Thyroid gland (tissue), 4 donors: ENCODE measurements around the gene PLXNB1. TPM values are rescaled to one million over a fixed set of nuclear protein-coding genes. Genes with fewer than 3 reads are reported as not detected.
A peak's percentile ranks its signal among the peaks of the same experiment; 100 is the strongest.

ENCODE experiments used
- DNase-seq, 2 donors: peaks; one replicate each; pipeline ENCODE4 v3.0.0-alpha.2; 2019
- H3K27ac ChIP-seq, 3 donors: fragments of 200-600 bp; sonication (generic); 1 replicate in 2 of 3; 2 replicates in 1 of 3; pipeline ENCODE4 v1.5.1; 2016 to 2019; ENCODE audit warnings: mild to moderate bottlenecking in 1 of 3, moderate library complexity in 1 of 3
- H3K27me3 ChIP-seq: fragments of 200-600 bp; sonication (generic); one replicate; pipeline ENCODE4 v1.5.1; 2019
- H3K36me3 ChIP-seq, 2 donors: fragments of 200-600 bp; sonication (generic); one replicate each; pipeline ENCODE4 v1.5.1; 2016 to 2019
- H3K4me1 ChIP-seq, 2 donors: fragments of 200-600 bp; sonication (generic); one replicate each; pipeline ENCODE4 v1.5.1; 2017 to 2019
- H3K4me3 ChIP-seq, 3 donors: fragments of 200-600 bp; sonication (generic); replicated peaks in 1 of 3; 1 replicate in 2 of 3; 2 replicates in 1 of 3; pipeline ENCODE4 v1.5.1; 2016; ENCODE audit warnings: mild to moderate bottlenecking in 1 of 3
- H3K9me3 ChIP-seq: fragments of 200-600 bp; sonication (generic); one replicate; pipeline ENCODE4 v1.5.1; 2017
- CTCF ChIP-seq, 6 experiments: fragments of 200-600 bp in 3 of 6; fragments of 450-650 bp in 3 of 6; sonication (generic) in 3 of 6; IDR thresholded peaks; one replicate each; pipeline ENCODE4 v1.5.1; 2016 to 2019; ENCODE audit warnings: antibody characterized with exemption in 6 of 6, mild to moderate bottlenecking in 2 of 6, inconsistent platforms in 1 of 6, moderate library complexity in 1 of 6
- POLR2A ChIP-seq, 2 donors: fragments of 450-650 bp; IDR thresholded peaks; one replicate each; pipeline ENCODE4 v1.6.1; 2017; ENCODE audit warnings: antibody characterized with exemption in 2 of 2, mild to moderate bottlenecking in 2 of 2, moderate library complexity in 1 of 2
- WGBS, 2 donors: methylation state at CpG; one replicate each; pipeline ENCODE4 v1.1.5; 2017; 5-methylcytosine and 5-hydroxymethylcytosine counted together
- intact Hi-C: fragments of 100-400 bp; cut with DNase I; formaldehyde crosslinking; loops from one replicate; pipeline ENCODE4 v1.15.1; 2023
- total RNA-seq, 4 donors: library from RNA; depleted of rRNA; stranded (reverse); fragments of >200 nt; gene quantifications; one replicate each; pipeline ENCODE4 v1.2.3, GENCODE V29; 2016

The PLXNB1 gene
- total RNA-seq, 4 donors from 2014 or later: 126 to 216 (median 138) TPM

GRCh38 chr3:48460517-48460902 lies 30.6 kb upstream of the PLXNB1 start:
- Histone ChIP-seq H3K9me3 (no peaks in the 10 kb centered on the region), H3K4me3 (no peak overlapping the region), H3K27me3 (no peaks in the 10 kb centered on the region), H3K36me3 (peaks cover 31 to 38% of the 10 kb centered on the region in 2 donors), H3K4me1 (peaks cover 6 to 8% of the 10 kb centered on the region in 2 donors), H3K27ac (no peak overlapping the region)
- DNase-seq: no peak
- intact Hi-C loops: loop anchor here (5.0 kb wide), 1 partner anchor 87 kb away; no protein-coding TSS in a partner anchor
- no peak for TF ChIP-seq CTCF (IDR thresholded peaks at IDR 0.05)
- TF ChIP-seq POLR2A (IDR thresholded peaks at IDR 0.05): no peak
- WGBS, 2 donors: 93 to 100% methylated on average over 1 to 2 of the region's 3 CpGs

GRCh38 chr3:48459773-48460516 lies 30.1 kb upstream of the PLXNB1 start:
- DNase-seq: no peak
- WGBS, 2 donors: 65 to 84% methylated on average over 3 to 7 of the region's 7 CpGs
- Histone ChIP-seq H3K36me3 (peaks cover 32 to 38% of the 10 kb centered on the region in 2 donors), H3K27ac (no peak overlapping the region), H3K9me3 (no peaks in the 10 kb centered on the region), H3K4me1 (peaks cover 1 to 4% of the 10 kb centered on the region in 2 donors), H3K4me3 (no peak overlapping the region), H3K27me3 (no peaks in the 10 kb centered on the region)
- intact Hi-C loops: loop anchor here (5.0 kb wide), 1 partner anchor 87 kb away; no protein-coding TSS in a partner anchor
- TF ChIP-seq POLR2A (IDR thresholded peaks at IDR 0.05) (no peak), CTCF (IDR thresholded peaks at IDR 0.05) (no peak)

- no peaks in the 10 kb centered on the region for H3K27me3 ChIP-seq
- H3K36me3 ChIP-seq: peaks cover 38% of the 10 kb centered on the region in 2 donors
- no peak overlapping the region for H3K27ac ChIP-seq
- 96 to 100% methylated on average over 2 to 3 of the region's 3 CpGs for WGBS, 2 donors
- no peaks in the 10 kb centered on the region for H3K9me3 ChIP-seq
- no peak overlapping the region for H3K4me3 ChIP-seq
- intact Hi-C loops: no loop called here
- DNase-seq: no peak
- H3K4me1 ChIP-seq: no peaks in the 10 kb centered on the region
- TF ChIP-seq CTCF (IDR thresholded peaks at IDR 0.05): no peak
- TF ChIP-seq POLR2A (IDR thresholded peaks at IDR 0.05): no peak
These were observed 29.4 kb upstream of the PLXNB1 start for GRCh38 chr3:48459331-48459730.

GRCh38 chr3:48456456-48456855 lies 26.6 kb upstream of the PLXNB1 start:
- TF ChIP-seq CTCF (IDR thresholded peaks at IDR 0.05): no peak
- TF ChIP-seq POLR2A (IDR thresholded peaks at IDR 0.05): no peak
- Histone ChIP-seq H3K4me3 (no peak overlapping the region), H3K4me1 (peaks cover 4 to 11% of the 10 kb centered on the region in 2 donors), H3K36me3 (peaks cover 40 to 43% of the 10 kb centered on the region in 2 donors), H3K9me3 (no peaks in the 10 kb centered on the region), H3K27me3 (no peaks in the 10 kb centered on the region), H3K27ac (no peak overlapping the region)
- WGBS, 2 donors: 100% methylated on average over 1 of the region's 1 CpG
- intact Hi-C loops: no loop called here
- no peak for DNase-seq

GRCh38 chr3:48451270-48451669 lies 21.4 kb upstream of the PLXNB1 start:
- TF ChIP-seq CTCF (IDR thresholded peaks at IDR 0.05): no peak
- no peak for TF ChIP-seq POLR2A (IDR thresholded peaks at IDR 0.05)
- peaks cover 2 to 11% of the 10 kb centered on the region in 2 donors for H3K36me3 ChIP-seq
- intact Hi-C loops: no loop called here
- H3K27me3 ChIP-seq: no peaks in the 10 kb centered on the region
- peaks cover 12 to 26% of the 10 kb centered on the region in 2 donors for H3K4me1 ChIP-seq
- no peak overlapping the region for H3K4me3 ChIP-seq
- DNase-seq: peak; percentile 89 to 91
- H3K27ac ChIP-seq: peak overlapping the region; percentile 51 to 73 (median 70)
- WGBS, 2 donors: 13 to 18% methylated on average over 1 of the region's 1 CpG
- H3K9me3 ChIP-seq: no peaks in the 10 kb centered on the region
